Activated naive CD4-positive, alpha-beta T cell treated with Interleukin-2 at 50 U/mL for 16 hours (primary cell): ENCODE results near the gene TRAPPC1.
"Not testable (repeated sequence)": the region's sequence is repeated elsewhere in the genome, so short reads cannot be mapped to it uniquely, and the experiment has no call there.

ENCODE experiments used
- DNase-seq: peaks from one replicate; pipeline ENCODE4 v3.0.0-alpha.2; 2020

The TRAPPC1 gene, protein sequence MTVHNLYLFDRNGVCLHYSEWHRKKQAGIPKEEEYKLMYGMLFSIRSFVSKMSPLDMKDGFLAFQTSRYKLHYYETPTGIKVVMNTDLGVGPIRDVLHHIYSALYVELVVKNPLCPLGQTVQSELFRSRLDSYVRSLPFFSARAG

DNA sequence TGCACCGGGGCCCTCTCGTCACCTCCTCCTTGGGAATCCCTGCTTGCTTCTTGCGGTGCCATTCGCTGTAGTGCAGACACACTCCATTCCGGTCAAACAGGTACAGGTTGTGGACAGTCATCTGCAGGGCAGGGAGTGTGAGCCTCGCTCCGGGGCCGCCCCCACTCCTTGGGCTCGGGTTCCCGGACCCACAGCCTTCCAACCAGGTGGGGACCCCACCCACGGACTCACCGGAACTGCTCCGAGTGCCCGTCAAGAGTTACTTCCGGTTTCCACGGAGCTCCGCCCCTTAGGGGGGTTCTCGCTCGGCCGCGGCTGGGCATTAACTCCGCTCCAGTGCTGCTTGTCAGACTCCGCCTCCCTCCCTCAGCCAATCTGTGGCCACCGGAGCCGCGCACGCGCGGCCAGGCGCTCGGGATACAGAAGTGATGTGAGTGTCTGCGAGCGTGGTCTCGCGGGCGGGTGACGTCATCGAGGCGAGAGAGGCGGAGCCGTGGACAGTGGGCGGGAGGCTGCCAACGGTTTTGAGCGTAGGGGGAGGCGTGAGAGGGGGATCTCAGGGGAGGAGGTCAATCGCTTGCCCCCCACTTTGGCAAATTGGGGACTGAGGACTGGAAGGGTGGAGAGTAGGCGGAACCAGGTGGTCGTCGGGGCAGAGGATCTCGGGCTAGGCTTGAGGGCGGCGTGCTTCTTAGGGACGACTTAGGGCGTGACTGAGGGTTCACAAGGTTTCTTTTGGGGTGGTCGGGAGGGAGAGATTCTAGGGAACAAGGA is at the start of gene TRAPPC1, which contains the start of gene CNTROB:
Gene TRAPPC1 (minus strand): TSS at position 238 of the 774 bp plus-strand sequence. CDS start 117 bp downstream, at position 121.
Gene CNTROB (plus strand): TSS at position 498 of the 774 bp plus-strand sequence. CDS start 874 bp downstream, outside the sequence.
- DNase-seq: peak; percentile 100

DNA sequence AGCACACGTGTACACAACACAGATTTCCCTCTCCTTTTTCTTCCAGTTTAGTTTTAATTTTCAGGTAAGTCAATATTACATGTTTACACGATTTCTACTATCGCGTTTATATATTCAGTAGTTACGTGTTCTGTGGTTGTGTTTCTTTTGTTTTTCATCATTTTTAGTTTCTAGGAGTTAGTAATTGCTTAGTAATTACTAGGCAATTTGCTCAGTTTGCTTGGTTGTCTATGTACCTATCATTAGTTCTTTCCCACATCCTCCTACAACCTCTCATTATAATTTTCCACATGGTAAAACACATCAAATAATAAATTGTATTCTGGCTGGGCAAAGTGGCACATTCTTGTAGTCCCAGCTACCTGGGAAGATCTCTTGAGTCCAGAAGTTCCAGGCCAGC is 46.1 kb upstream of the TRAPPC1 start:
- DNase-seq: no peak

DNA sequence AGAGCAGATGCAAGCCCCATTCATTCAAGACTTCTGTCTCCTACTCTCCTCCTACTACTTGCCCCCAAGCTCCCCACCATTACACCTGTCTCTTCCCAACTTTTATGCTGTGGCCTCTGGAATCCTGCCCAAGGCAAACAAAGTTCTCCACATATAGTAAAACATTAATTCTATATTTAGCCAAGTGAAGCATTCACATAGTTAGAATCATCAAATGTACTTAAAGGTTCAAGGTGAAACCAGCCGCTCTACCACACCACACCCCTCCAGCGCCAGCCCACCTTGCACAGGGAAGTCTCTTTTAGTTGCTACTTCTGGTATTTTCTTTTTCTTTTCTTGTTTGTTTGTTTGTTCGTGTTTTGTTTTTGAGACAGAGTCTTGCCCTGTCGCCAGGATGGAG is 45.3 kb upstream of the TRAPPC1 start:
- no peak for DNase-seq

DNA sequence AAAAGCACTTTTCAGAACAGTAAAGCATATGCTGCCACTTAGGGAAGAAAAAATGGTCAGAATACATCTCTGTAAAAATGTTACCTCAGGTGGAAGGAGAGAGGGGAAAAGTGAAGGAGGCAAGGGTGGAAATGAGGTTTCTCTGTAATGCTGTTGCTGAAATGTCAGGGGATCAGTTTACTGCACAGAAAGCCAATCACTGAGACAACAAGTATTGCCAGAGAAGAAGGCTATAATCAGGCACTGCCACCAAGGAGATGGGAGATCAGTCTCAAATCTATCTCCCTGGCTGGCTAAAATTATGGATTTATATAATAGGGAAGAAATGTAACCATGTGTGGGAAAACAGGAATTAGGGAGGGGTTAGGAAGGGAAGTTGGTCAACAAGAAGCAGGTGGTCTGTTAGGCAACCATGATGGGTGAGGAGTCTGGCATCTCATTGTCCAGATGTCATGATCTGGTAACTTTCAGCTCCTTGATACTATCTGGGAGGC is 42.9 kb upstream of the TRAPPC1 start:
- no peak for DNase-seq

DNA sequence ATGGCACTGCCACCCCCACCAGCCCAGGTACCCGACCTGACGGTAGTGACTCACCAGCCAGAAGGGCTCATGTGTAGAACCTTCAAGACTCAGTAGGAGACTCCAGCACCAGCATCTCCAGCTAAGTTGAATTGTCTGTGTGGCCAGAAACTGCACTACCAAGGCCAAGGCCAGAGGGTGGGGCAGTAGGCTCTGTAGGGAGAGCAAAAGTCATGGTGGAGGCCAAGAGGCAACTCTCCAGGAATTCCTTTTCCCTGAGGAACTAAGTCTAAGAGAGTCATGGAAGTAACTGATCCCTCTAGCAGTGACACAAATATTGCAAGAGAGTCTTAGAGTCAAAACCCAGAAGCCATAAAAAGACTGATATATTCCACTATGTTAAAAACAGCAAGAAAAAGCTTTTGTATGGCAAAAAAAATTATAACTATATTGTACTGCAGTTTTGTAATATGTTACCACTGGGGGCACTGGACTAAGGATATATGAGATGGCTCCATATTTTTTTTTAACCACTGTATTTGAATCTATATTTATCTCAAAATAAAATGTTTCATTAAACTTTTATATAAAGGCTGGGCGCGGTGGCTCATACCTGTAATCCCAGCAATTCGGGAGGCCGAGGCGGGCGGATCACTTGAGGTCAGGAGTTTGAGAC is 40.5 kb upstream of the TRAPPC1 start:
- DNase-seq: no peak

DNA sequence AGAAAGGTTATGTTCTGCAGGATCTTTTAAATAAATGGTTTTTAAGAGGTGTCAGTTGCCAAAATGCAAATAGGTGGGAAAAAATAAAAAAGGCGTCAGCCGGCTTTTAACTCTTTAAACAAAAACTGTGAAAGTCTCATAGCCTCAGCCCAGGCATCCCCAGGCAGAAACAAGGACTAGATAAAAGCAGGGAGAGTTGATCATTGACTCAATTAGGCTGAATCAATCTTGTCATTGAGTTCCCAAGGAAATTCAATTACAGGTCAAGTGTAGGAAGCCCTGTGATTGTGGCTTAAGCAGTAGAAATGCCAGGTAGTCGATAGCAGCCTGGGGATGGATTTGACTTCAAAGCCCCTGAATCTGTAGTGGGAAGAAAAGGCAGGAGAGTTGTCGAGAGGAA is 39.9 kb upstream of the TRAPPC1 start:
- no peak for DNase-seq

DNA sequence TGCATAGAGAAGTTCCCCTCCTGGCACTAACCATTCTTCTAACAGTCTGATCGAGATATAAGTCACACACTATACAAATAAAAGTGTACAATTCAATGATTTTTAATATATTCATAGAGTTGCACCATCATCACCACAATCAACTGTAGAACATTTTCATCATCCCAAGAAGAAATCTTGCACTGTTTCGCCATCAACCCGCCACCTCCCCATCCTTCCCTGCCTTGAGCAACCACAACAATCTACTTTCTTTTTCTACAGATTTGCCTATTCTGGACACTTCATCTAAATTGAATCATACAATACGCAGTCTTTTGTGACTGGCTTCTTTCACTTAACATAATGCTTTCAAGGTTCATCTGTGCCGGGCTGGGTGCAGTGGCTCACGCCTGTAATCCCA is 37.7 kb upstream of the TRAPPC1 start:
- no peak for DNase-seq

DNA sequence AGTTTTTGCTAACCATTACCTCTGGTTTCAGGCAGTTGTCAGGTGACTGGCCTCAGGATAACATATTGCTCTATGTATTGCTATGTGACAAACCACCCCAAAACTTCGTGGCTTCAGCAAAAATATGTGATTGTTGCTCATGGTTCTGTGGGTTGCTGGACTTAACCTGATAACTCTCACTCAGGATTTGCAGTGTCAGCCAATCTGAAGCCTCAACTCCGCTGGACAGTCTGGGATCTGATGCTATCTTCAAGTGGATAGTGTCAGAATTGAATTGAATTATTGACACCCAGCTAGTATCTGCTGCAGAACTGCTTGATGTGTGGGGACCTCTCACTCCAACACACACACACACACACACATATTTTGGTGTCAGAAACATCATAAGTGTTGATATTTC is 36.0 kb upstream of the TRAPPC1 start:
- no peak for DNase-seq

DNA sequence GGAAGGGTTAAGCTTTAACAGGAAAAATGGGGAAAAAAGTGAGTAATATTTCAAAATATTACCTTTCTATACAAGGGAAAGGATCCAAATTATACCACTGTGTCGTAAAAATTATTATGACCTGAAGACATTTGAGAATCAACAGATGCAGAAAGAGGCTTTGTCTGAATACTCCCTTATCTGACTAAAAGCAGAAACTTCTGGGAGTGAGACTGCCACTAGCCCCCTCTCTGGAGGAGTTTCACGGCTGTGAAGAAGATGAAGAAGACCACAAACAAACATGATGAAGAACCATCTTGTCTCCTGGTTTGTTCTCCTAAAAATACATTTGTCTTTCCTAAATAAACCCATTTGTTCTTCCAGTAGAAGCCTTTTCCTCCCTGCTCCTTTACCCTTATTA is 29.7 kb upstream of the TRAPPC1 start:
- no peak for DNase-seq

DNA sequence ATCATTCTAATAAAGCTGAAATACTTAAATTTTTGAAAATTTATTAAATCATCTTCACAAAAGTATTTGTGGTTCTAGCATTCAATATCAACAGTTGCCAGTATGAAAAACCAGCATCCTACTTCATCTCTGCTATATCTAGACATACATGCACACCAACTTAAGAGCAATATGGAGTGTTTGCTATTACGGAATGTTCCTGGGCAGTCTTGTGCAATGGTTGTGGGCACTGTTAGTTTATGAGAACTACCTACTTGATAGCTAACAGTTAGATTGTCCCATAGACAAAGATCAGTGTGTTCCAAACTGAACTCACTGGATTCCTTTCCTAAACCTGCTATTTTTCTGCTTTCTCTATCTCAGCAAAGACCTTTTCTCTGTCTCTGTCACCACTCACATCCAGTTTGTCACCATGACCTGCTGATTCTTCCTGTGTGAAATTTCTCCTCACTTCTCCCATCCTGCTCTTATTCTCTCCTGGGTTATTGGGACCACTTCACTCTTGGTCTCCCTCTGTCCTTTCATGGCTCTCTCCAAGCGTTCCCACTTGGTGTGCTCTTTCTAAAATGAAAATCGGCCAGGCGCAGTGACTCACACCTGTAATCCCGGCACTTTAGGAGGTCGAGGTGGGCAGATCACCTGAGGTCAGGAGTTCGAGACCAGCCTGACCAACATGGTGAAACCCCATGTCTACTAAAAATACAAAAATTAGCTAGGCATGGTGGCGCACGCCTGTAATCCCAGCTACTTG is 27.9 kb upstream of the TRAPPC1 start:
- no peak for DNase-seq

DNA sequence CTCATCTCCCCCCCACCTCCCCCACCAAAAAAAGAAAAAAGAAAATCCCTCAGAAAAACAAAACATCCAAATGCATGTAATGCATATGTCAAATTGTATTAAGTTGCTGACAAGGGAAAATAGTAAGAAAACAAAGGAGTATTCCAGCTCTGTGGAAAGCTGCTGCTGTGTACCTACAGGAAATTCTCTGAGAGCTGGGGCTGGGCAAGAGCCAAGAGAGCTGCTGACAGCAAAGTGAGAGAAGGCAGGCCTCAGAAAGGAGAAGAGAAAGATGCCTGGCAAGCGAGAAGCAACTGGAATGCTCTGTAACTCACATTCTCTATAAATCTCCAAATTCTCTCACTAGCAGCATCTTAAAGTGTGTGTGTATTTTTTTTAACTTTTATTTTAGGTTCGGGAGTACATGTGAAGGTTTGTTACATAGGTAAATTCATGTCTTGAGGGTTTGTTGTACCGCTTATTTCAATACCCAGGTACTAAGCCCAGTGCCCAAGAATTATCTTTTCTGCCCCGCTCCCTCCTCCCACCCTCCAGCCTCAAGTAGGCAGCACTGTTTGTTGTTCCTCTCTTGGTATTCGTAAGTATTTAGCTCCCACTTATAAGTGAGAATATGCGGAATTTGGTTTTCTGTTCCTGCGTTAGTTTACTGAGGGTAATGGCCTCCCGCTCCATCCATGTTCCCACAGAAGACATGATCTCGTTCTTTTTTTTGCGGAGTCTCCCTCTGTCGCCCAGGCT is 24.7 kb upstream of the TRAPPC1 start:
- DNase-seq: no peak

DNA sequence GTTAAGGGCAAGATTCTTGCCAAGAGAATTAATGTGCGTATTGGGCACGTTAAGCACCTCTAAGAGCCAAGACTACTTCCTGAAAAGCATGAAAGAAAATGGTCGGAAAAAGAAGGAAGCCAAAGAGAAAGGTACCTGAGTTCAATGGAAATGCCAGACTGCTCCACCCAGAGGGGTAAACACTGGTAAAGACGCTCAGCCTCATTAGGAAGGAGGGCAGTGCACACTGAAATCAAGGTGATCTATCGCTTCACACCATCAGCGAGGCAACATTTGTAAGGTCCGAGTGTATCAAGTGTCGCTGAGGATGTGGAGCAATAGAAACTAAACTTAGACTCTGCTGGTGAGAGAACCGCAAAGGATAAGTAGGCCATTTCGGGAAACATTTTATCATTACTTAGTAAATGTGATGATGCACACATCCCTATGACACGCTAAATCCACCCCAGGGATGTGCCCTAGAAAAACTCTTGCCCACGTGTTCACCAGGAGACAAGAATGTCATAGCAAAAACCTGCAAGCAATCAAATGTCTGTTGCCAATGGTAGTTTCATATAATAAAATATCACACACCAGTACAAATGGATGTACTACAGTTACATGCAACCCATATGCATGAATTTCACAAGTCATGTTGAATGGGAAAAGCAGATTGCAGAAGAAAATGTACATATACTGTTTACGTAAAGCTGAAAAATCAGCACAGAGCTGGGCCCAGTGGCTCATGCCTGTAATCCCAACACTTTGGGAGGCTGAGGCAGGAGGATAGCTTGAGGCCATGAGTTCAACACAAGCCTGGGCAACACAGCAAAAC is 23.9 kb upstream of the TRAPPC1 start:
- DNase-seq: no peak

DNA sequence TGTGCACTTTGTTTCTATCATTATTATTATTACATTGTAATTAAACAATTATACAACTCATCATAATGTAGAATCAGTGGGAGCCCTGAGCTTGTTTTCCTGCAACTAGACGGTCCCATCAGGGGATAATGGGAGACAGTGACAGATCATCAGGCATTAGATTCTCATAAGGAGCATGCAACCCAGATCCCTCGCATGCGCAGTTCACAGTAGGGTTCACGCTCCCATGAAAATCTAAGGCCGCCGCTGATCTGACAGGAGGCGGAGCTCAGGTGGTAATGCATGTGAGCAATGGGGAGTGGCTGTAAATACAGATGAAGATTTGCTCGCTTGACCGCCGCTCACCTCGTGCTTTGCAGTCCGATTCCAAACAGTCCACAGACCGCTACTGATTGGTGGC is 21.5 kb upstream of the TRAPPC1 start:
- not testable (repeated sequence) for DNase-seq

DNA sequence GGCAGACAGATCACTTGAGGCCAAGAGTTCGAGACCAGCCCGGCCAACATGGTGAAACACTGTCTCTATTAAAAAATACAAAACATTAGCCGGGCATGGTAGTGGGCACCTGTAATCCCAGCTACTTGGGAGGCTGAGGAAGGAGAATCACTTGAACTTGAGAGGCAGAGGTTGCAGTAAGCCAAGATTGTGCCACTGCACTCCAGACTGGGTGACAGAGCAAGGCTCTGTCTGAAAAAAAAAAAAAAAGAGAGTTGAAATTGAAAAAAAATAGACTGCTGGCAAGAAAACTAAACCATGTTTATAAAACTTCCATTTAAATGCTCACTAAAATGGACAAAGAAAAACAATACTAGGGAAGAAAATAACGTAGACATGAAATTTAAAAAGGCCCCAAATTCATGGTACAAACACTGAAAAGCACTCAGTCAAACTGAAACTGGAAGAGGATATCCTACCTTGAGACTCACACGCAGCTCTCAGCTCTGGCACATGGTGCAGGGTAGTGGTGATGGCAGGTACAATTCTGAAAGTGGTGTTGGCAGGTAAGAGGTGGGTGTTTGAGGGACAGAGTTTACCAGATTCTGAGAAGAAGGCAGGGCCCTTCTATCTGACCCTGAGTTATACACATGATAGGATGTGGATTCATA is 19.5 kb upstream of the TRAPPC1 start:
- DNase-seq: peak; percentile 59

DNA sequence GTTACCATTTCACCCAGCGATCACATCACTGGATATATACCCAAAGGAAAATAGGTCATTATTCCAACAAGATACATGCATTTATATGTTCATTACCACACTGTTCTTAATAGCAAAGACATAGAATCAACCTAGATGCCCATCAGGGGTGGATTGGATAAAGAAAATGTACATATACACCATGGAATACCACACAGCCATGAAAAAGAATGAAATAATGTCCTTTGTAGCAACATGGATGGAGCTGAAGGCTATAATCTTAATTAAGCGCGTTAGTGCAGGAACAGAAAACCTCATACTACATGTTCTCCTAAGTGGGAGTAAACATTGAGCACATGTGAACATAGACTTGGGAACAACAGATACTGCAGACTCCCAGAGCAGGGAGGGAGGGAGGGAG is 18.8 kb upstream of the TRAPPC1 start:
- no peak for DNase-seq

DNA sequence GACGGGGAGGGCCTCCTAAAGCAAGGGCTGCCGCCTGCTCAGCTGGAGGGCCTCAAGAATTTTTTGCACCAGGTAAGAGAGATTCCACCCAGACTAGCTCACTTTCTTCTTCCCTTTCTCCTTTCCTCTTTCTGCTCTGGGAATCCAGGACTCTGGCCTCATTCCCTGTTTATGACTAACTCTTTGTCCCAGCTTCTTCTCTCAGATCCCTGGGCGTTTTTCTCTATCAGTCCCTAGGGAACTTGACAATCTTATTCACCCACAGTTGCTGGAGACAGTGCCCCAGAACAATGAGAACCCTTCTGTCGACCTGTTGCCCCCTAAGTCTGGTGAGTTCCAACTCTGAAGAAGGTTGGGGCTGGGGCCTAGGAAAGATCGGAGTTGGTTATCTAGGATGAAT is 15.9 kb upstream of the TRAPPC1 start:
- DNase-seq: no peak

DNA sequence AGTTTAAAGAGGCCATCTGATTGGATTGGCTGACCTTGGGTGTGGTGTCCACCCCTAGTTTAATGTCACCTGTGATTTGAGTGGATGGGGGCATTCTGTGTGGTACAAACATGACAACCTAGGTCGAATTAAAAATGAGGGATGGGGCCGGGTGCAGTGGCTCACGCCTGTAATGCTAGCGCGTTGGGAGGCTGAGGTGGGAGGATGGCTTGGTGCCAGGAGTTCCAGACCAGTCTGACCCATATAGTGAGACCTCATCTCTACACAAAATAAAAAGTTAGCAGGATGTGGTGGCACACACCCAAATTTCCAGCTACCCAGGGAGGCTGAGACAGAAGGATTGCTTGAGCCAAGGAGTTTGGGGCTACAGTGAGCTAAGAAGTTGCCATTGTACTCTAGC is 14.7 kb upstream of the TRAPPC1 start:
- no peak for DNase-seq

DNA sequence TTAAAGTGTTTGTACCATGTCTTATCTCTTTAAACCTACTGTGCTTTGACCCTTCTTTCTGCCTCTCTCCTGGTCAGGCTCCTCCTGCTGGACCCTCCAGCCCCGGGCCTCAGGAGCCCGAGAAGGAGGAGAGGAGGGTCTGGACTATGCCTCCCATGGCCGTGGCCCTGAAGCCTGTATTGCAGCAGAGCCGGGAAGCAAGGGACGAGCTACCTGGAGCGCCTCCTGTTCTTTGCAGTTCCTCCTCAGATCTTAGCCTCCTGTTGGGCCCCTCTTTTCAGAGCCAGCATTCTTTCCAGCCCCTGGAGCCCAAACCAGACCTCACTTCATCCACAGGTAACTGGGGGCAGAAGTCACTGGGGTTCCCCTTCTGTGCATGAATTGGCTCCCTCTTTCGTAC is 13.9 kb upstream of the TRAPPC1 start:
- no peak for DNase-seq

DNA sequence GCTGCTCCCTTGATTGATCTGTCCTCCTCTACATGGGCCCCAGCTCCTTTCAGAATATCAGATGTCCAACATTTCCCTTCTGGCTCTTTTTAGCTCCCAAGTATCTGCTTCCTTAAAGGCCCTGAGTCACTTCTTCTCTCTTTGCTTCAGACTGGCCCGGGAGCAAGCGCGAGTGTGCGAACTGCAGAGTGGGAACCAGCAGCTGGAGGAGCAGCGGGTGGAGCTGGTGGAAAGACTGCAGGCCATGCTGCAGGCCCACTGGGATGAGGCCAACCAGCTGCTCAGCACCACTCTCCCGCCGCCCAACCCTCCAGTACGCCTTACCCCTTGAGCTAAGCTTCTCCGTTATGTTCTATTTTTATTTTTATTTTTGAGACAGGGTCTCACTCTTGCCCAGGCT is 12.6 kb upstream of the TRAPPC1 start:
- DNase-seq: no peak

DNA sequence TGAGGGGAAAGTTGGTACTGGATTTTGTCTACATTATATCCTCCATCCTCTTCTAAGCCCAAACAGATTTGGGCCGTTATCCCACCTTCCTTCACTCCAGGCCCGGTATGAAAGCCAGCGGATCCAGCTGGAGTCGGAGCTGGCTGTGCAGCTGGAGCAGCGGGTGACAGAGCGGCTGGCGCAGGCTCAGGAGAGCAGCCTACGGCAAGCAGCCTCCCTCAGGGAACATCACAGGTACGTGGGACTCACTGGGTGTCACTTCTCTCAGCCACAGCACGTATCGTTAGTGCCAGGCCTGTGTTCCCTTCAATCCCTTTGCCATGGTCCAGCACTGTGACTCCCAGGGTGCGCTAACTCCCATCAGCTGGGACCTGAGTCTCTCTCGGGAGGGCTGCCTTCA is 11.5 kb upstream of the TRAPPC1 start:
- DNase-seq: no peak

DNA sequence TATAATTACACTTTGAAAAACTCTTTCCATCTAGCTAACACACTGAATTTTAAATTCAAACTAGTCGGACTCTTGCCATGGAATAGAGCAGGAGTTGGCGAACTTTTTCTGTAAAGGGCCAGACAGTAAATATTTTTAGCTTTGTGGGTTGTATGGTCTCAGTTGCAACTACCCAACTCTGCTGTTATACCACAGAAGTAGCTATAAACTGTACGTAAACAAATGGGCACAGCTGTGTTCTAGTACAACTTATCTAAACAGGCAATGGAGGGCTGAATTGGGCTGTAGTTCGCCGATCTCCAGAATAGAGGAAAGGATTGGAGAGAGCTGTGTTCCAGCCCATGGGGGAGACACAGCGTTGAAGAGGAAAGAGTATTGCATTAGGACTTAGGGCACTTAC is 9.0 kb upstream of the TRAPPC1 start:
- DNase-seq: no peak
